GM08714 (cell line): ENCODE measurements around the gene MRPS30.

Source experiments
- H3K4me3 ChIP-seq: fragments of 200-500 bp; sonication (Bioruptor generic); 2 replicates; pipeline ENCODE4 v1.5.1; 2014; ENCODE audit warnings: mild to moderate bottlenecking, low read length, inconsistent platforms
- ZNF274 ChIP-seq: IDR thresholded peaks from 2 replicates; pipeline ENCODE4 v1.6.1; 2012; ENCODE audit warnings: mild to moderate bottlenecking, low read depth, low read length

Gene MRPS30

DNA sequence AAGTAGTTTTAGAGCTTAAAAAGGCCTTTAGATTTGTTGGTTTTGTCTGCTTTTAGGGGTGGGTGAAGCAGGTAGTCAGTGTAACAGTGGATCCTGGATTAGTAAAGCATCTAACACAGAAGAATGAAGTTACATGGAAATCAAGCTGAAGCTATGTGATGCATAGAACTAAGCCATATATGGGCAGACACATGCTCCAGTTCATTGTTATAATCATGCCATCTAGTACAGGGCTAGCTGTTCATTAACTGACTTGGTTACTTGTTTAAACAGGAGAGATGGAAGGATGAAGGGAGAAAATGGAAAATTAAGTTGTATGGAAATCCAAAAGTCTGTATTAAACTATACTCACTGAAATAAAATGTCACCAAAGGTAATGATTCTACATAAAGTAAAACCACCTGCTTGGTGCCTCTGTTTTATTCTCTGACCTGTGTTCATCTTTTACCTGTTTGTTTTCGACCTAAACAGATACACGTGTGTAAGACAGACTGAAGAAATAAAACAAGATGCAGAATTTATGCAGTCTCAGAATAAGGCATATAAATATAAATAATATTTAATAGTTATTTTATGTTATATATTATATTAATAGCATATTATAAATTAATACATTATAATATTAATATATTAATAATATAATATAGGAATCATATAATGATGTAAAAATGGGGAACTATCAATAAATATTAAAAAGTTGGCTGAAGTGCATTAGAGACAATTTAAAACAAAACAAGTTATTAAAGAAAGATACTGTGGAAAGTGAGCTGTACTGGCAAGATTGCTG is 33.9 kb downstream of the MRPS30 start:
- TF ChIP-seq ZNF274: no peak
- H3K4me3 ChIP-seq: no peak overlapping the region

DNA sequence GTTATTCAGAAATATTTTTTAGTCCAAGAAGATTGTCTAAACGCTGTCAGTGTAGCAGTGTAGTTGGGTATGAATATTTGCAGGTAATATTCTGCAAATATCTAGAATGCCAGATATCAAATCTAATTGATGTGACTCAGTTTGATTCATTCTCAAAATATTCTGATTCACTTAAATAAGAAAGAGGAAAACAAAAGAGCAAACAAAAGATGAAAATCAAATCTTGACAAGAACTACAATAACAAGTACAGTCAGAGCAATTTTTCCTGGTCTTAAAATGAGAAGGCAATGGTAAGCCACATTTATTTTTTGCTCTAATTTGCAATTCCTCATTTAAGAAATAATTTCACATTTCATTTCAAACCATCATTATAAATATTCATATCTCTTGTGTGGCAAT is 36.0 kb downstream of the MRPS30 start:
- H3K4me3 ChIP-seq: no peak overlapping the region
- no peak for TF ChIP-seq ZNF274

DNA sequence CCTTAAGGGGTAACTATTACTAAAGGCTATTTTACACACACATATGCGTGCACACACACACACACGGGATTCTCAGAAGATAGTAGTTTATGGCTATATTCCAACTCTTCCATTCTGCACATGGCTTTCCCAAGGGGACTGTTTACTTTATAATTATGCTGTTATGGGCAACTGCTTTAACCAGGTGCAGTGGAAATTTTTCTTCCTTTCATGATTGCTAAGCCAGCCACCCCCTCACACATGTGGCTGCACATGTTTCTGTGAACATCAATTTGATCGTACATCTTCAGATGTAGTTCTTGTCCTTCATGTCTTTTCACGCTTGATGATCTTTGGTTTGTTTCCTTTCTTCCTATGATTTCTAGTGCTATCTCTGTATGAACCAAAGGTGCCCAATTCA is 37.0 kb downstream of the MRPS30 start:
- TF ChIP-seq ZNF274: no peak
- H3K4me3 ChIP-seq: no peak overlapping the region

DNA sequence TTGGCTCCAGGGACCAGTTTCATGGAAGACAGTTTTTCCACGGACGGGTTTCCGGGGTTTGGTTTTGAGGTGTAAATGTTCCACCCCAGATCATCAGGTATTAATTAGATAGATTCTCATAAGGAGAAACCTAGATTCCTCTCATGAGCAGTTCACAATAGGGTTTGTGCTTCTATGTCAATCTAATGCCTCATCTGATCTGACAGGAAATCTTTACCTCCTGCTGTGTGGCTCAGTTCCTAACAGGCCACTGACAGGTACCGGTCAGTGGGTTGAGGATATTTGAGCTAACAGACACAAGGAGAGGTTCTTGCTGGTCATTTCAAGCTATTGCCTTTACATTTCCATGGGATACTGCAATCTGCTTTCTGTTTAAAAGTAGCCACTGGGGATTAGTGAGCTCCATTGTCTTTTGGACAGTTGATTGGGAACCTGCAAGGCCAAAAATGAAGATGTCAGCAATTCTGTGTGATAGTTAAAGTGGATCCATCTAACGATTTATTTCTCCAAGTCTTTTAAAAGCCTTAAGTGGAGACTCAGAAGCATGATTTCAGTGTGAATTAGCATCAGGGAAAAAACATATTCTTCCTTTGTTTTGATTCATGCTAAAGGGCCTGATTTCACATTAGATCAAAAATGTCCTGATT is 38.6 kb downstream of the MRPS30 start:
- no peak for TF ChIP-seq ZNF274

DNA sequence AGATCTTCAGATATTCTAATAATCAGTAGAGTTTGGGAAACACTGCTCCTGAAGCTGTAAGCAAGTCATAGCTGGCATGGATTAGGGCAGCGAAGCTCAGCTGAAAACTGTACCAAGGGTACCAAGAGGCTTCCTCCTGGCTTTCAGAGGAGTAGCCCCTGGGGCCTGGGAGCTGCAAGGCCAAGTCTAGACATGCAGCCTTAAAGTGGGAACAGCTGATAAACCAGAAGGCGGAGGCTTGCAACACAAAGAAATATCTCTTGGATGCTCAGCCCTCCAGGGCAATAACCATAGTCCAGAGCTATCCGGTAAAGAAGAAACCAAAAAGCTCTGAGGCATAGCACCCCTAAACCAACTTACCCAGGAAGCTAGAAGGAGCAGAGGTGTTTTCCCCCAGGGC is 51.5 kb downstream of the MRPS30 start:
- no peak overlapping the region for H3K4me3 ChIP-seq
- TF ChIP-seq ZNF274: no peak

More for the DNA sequence above, 38.6 kb downstream of the MRPS30 start:
- no peak overlapping the region for H3K4me3 ChIP-seq

DNA sequence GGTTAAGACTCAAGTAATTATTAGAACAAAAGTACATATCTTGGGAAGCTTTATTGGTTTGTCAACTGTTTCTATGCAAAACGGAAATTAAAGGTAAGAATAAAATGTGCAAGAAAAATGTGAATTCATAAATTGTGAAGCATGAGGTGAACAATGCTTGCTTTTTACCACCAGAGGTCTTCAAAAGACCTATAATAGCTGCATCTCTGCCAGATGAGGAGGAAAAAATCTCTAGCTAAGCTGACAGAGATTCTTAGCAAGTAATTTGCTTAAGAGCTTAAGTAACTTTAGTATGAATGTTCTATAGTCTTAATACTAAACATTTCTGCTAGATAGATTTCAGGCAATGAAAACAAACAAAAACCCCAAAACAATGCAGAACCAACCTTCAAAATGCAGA is 54.1 kb downstream of the MRPS30 start:
- TF ChIP-seq ZNF274: no peak

More for the DNA sequence above, 54.1 kb downstream of the MRPS30 start:
- H3K4me3 ChIP-seq: no peak overlapping the region
